ENCODE data around the gene CDV3. TPM values are rescaled to one million over a fixed set of nuclear protein-coding genes. Genes with fewer than 3 reads are reported as not detected.
"Not testable (repeated sequence)": the region's sequence is repeated elsewhere in the genome, so short reads cannot be mapped to it uniquely, and the experiment has no call there.

The CDV3 gene
- polyA plus RNA-seq, 1 experiment: 54.9 TPM

DNA sequence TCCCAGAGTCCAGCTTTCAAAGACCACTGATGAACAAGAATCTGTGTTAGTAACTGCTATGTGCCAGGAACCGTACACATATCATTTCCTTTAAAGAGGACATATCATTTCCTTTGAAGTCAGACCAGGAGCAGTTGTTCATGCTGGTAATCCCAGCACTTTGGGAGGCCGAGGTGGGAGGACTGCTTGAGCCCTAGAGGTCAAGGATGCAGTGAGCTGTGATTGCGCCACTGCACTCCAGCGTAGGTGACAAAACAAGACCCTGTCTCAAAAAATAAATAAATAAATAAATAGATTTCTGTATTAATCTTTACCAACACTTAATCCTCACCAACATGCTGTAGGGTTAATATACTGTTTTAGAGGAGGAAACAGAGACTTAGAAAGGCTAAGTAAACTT, 23.9 kb upstream of the CDV3 start:
- no peak for DNase-seq (ENCODE audit: low read depth)
- no peaks in the 10 kb centered on the region for H3K27me3 ChIP-seq (ENCODE audit: control insufficient read depth, insufficient read depth, low read length)
- H3K4me3 ChIP-seq (ENCODE audit: low read depth, low read length): no peak overlapping the region
- CTCF ChIA-PET: interaction anchor here (0.6 to 1.2 kb wide), 4 partner anchors 13 to 204 kb away, joined by 3 to 4 read pairs (median 3); no protein-coding TSS in a partner anchor
- no peaks in the 10 kb centered on the region for H3K36me3 ChIP-seq (ENCODE audit: control insufficient read depth, insufficient read depth, low read length)
- no peak for TF ChIP-seq CTCF (IDR thresholded peaks at IDR 0.05; ENCODE audit: insufficient read depth, low read depth, low read length)
- POLR2A ChIA-PET: no interaction called here

DNA sequence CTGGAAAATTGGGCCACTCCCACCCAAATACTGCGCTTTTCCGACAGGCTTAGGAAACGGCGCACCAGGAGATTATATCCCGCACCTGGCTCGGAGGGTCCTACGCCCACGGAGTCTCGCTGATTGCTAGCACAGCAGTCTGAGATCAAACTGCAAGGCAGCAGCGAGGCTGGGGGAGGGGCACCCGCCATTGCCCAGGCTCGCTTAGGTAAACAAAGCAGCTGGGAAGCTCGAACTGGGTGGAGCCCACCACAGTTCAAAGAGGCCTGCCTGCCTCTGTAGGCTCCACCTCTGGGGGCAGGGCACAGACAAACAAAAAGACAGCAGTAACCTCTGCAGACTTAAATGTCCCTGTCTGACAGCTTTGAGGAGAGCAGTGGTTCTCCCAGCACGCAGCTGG, 21.9 kb upstream of the CDV3 start:
- H3K27me3 ChIP-seq (ENCODE audit: control insufficient read depth, insufficient read depth, low read length); CTCF ChIA-PET; H3K4me3 ChIP-seq (ENCODE audit: low read depth, low read length); POLR2A ChIA-PET; H3K36me3 ChIP-seq (ENCODE audit: control insufficient read depth, insufficient read depth, low read length); DNase-seq (ENCODE audit: low read depth): not testable (repeated sequence)

DNA sequence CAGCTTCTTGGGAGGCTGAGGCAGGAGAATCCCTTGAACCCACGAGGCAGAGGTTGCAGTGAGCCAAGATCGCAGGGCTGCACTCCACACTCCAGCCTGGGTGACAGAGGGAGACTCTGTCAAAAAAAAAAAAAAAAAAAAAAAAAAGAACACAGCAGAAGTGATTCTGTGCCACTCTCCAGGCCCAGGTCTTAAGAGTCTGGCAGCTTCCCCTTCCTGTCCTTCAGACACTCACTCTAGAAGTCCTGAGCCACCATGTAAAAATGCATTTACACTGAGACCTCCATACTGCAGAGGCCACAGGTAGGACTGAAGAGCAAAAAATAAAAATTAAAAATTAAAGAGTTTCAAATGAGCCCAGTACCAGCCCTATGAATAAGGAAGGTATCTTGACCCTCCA, 11.8 kb upstream of the CDV3 start:
- no peak overlapping the region for H3K4me3 ChIP-seq (ENCODE audit: low read depth, low read length)
- ChIA-PET POLR2A (no interaction called here), CTCF (interaction anchor here (0.7 kb wide), 1 partner anchor 15 kb away, joined by 4 read pairs; no protein-coding TSS in a partner anchor)
- no peak for DNase-seq (ENCODE audit: low read depth)
- H3K27me3 ChIP-seq (ENCODE audit: control insufficient read depth, insufficient read depth, low read length): no peaks in the 10 kb centered on the region
- TF ChIP-seq CTCF (IDR thresholded peaks at IDR 0.05; ENCODE audit: insufficient read depth, low read depth, low read length): no peak
- H3K36me3 ChIP-seq (ENCODE audit: control insufficient read depth, insufficient read depth, low read length): no peaks in the 10 kb centered on the region

- H3K36me3 ChIP-seq (ENCODE audit: control insufficient read depth, insufficient read depth, low read length): no peaks in the 10 kb centered on the region
- no peak overlapping the region for H3K4me3 ChIP-seq (ENCODE audit: low read depth, low read length)
- TF ChIP-seq CTCF (IDR thresholded peaks at IDR 0.05; ENCODE audit: insufficient read depth, low read depth, low read length): no peak
- no peak for DNase-seq (ENCODE audit: low read depth)
- ChIA-PET POLR2A (no interaction called here), CTCF (interaction anchor here (0.5 to 1.1 kb wide), 3 partner anchors 13 to 84 kb away, joined by 3 to 4 read pairs (median 3); no protein-coding TSS in a partner anchor)
- H3K27me3 ChIP-seq (ENCODE audit: control insufficient read depth, insufficient read depth, low read length): no peaks in the 10 kb centered on the region
These were observed 11.1 kb upstream of the CDV3 start for GRCh38 chr3:133562376-133562775.

GRCh38 chr3:133563186-133563591, 10.3 kb upstream of the CDV3 start:
- CTCF ChIA-PET: interaction anchor here (0.5 to 1.5 kb wide), 3 partner anchors 14 to 85 kb away, joined by 3 read pairs; no protein-coding TSS in a partner anchor
- H3K27me3 ChIP-seq (ENCODE audit: control insufficient read depth, insufficient read depth, low read length): no peaks in the 10 kb centered on the region
- POLR2A ChIA-PET: interaction anchor here (0.8 to 1.5 kb wide), 2 partner anchors 10 to 15 kb away, joined by 5 read pairs; partner anchors contain the start of gene CDV3
- no peaks in the 10 kb centered on the region for H3K36me3 ChIP-seq (ENCODE audit: control insufficient read depth, insufficient read depth, low read length)
- H3K4me3 ChIP-seq (ENCODE audit: low read depth, low read length): no peak overlapping the region
- no peak for TF ChIP-seq CTCF (IDR thresholded peaks at IDR 0.05; ENCODE audit: insufficient read depth, low read depth, low read length)
- DNase-seq (ENCODE audit: low read depth): no peak

DNA sequence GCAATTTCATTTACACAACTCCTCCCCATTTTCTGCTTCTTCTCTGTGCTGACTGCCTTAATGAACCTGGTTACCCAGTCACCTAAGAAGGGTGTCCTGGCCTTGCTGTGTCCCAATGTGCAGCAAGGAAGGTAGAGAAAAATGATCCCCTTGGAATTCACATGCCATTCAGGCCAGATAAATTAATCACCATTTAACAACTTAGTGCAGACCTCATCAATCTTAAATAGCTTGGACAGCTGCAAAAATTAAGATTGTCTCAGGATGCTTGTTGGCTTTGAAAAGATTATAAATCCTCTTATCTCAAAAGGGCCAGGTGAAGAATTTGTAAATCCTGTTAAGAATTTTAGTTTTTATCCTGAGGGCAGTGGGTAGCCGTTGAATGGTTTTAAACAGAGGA, 9.7 kb upstream of the CDV3 start:
- ChIA-PET CTCF (interaction anchor here (1.5 kb wide), 1 partner anchor 75 kb away, joined by 3 read pairs; no protein-coding TSS in a partner anchor), POLR2A (interaction anchor here (1.5 kb wide), 1 partner anchor 16 kb away, joined by 5 read pairs; no protein-coding TSS in a partner anchor)
- Histone ChIP-seq H3K4me3 (ENCODE audit: low read depth, low read length) (no peak overlapping the region), H3K27me3 (ENCODE audit: control insufficient read depth, insufficient read depth, low read length) (no peaks in the 10 kb centered on the region), H3K36me3 (ENCODE audit: control insufficient read depth, insufficient read depth, low read length) (no peaks in the 10 kb centered on the region)
- no peak for DNase-seq (ENCODE audit: low read depth)
- TF ChIP-seq CTCF (IDR thresholded peaks at IDR 0.05; ENCODE audit: insufficient read depth, low read depth, low read length): no peak

Data from BJ (cell line).